Astrocyte (in vitro differentiated cells and primary cell): Measurements from ENCODE around the gene OR2D3. TPM values are rescaled to one million over a fixed set of nuclear protein-coding genes. Genes with fewer than 3 reads are reported as not detected.
"Not testable (repeated sequence)": the region's sequence is repeated elsewhere in the genome, so short reads cannot be mapped to it uniquely, and the experiment has no call there.

Experiments used
- DNase-seq: peaks from one replicate; pipeline ENCODE4 v3.0.0-alpha.2; 2010; ENCODE audit warnings: low read depth
- FAIRE-seq: peaks from 2 replicates; lab custom pipeline; 2011; peaks lifted over from hg19 to GRCh38; lab: Jason Lieb, UNC
- H2AFZ ChIP-seq: 2 replicates; pipeline ENCODE4 v1.6.0; 2012; ENCODE audit warnings: low read depth, low read length, inconsistent platforms
- H3K27ac ChIP-seq: 2 replicates; pipeline ENCODE4 v1.5.1; 2011; ENCODE audit warnings: low read depth, low read length, inconsistent platforms
- H3K27me3 ChIP-seq: 2 replicates; pipeline ENCODE4 v1.6.0; 2011; ENCODE audit warnings: low read length, inconsistent platforms; ENCODE audit not compliant: insufficient read depth
- H3K36me3 ChIP-seq: 2 replicates; pipeline ENCODE4 v1.5.1; 2011; ENCODE audit warnings: low read length, inconsistent platforms; ENCODE audit not compliant: insufficient read depth
- H3K4me1 ChIP-seq: 2 replicates; pipeline ENCODE4 v1.5.1; 2011; ENCODE audit warnings: low read length, inconsistent platforms; ENCODE audit not compliant: insufficient read depth
- H3K4me2 ChIP-seq: 2 replicates; pipeline ENCODE4 v1.6.0; 2012; ENCODE audit warnings: low read length, inconsistent platforms
- H3K4me3 ChIP-seq: 2 replicates; pipeline ENCODE4 v1.5.1; 2011; ENCODE audit warnings: low read depth, mild to moderate bottlenecking, low read length, inconsistent platforms; ENCODE audit not compliant: insufficient read depth
- H3K79me2 ChIP-seq: 2 replicates; pipeline ENCODE4 v1.6.0; 2012; ENCODE audit warnings: mild to moderate bottlenecking, low read length, inconsistent platforms; ENCODE audit not compliant: insufficient read depth
- H3K9ac ChIP-seq: 2 replicates; pipeline ENCODE4 v1.6.0; 2012; ENCODE audit warnings: mild to moderate bottlenecking, low read length, inconsistent platforms
- H3K9me3 ChIP-seq: 2 replicates; pipeline ENCODE4 v1.5.1; 2012; ENCODE audit warnings: low read depth, mild to moderate bottlenecking, low read length, inconsistent platforms; ENCODE audit not compliant: insufficient read depth
- H4K20me1 ChIP-seq: 2 replicates; pipeline ENCODE4 v1.6.0; 2012; ENCODE audit warnings: low read length, inconsistent platforms; ENCODE audit not compliant: insufficient read depth
- H3K27ac Mint-ChIP-seq: one replicate; pipeline ENCODE4 v1.8.0; 2021; ENCODE audit warnings: mild to moderate bottlenecking, mixed read lengths; ENCODE audit not compliant: unreplicated experiment
- H3K27me3 Mint-ChIP-seq: one replicate; pipeline ENCODE4 v1.8.0; 2021; ENCODE audit warnings: low read depth, mixed read lengths; ENCODE audit not compliant: unreplicated experiment
- H3K36me3 Mint-ChIP-seq: one replicate; pipeline ENCODE4 v1.8.0; 2021; ENCODE audit warnings: low read depth, mixed read lengths; ENCODE audit not compliant: unreplicated experiment
- H3K4me1 Mint-ChIP-seq: one replicate; pipeline ENCODE4 v1.8.0; 2021; ENCODE audit warnings: low read depth, mixed read lengths; ENCODE audit not compliant: unreplicated experiment
- H3K4me3 Mint-ChIP-seq: one replicate; pipeline ENCODE4 v1.8.0; 2021; ENCODE audit warnings: mild to moderate bottlenecking, moderate library complexity, mixed read lengths; ENCODE audit not compliant: unreplicated experiment
- H3K9me3 Mint-ChIP-seq: one replicate; pipeline ENCODE4 v1.8.0; 2021; ENCODE audit warnings: mild to moderate bottlenecking, mixed read lengths; ENCODE audit not compliant: unreplicated experiment
- EZH2 ChIP-seq: IDR thresholded peaks from 2 replicates; pipeline ENCODE4 v1.6.1; 2012; ENCODE audit warnings: mild to moderate bottlenecking, low read length, inconsistent platforms; ENCODE audit not compliant: insufficient read depth
- total RNA-seq: library from RNA; stranded (reverse); gene quantifications from 2 replicates; pipeline ENCODE4 v1.2.1, GENCODE V29; 2021
- TF ChIP-seq, protein P1 (sequence below): IDR thresholded peaks from 2 replicates; pipeline ENCODE4 v1.5.1; 2011; ENCODE audit warnings: low read depth, mild to moderate bottlenecking, inconsistent platforms, low read length, moderate library complexity; ENCODE audit not compliant: insufficient read depth

OR2D3 gene
- total RNA-seq, 1 donor from 2014 or later = not detected

DNA sequence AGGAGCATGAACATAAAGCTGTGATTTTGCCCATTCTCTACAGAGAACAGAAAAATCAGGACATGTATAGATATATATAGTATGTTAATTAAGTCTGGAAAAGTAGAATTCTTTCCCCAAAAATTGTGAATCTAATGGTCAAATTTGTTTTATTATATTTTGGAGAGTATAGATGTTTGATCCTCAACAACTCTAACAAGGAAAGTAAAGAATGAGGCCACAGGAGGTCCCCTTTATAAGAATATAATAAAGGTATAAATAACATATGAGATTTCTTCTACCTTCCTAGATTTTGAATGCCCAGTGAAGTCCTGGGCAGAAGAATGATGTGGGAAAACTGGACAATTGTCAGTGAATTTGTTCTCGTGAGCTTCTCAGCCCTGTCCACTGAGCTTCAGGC lies 44.5 kb upstream of the OR2D3 start, which contains the start of gene OR10A4:
OR10A4 (plus strand) TSS at position 301 of the 400 bp plus-strand sequence; CDS start at position 324, 23 bp downstream.
- FAIRE-seq = no peak

DNA sequence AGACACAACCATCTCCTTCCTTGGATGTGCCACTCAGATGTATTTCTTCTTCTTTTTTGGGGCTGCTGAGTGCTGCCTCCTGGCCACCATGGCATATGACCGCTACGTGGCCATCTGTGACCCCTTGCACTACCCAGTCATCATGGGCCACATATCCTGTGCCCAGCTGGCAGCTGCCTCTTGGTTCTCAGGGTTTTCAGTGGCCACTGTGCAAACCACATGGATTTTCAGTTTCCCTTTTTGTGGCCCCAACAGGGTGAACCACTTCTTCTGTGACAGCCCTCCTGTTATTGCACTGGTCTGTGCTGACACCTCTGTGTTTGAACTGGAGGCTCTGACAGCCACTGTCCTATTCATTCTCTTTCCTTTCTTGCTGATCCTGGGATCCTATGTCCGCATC lies 43.9 kb upstream of the OR2D3 start:
- H2AFZ ChIP-seq = no peak overlapping the region
- H3K36me3 ChIP-seq = no peaks in the 10 kb centered on the region
- no peak overlapping the region for H3K4me2 ChIP-seq
- Mint-ChIP-seq H3K9me3 (peaks cover 2% of the 10 kb centered on the region), H3K4me1 (no peaks in the 10 kb centered on the region), H3K27ac (no peak overlapping the region), H3K36me3 (no peaks in the 10 kb centered on the region), H3K4me3 (no peak overlapping the region), H3K27me3 (no peaks in the 10 kb centered on the region)
- H3K27me3 ChIP-seq = no peaks in the 10 kb centered on the region
- FAIRE-seq (no peak), DNase-seq (no peak)
- peaks cover 3% of the 10 kb centered on the region for H3K9me3 ChIP-seq
- no peak for TF ChIP-seq EZH2
- TF ChIP-seq, protein P1, sequence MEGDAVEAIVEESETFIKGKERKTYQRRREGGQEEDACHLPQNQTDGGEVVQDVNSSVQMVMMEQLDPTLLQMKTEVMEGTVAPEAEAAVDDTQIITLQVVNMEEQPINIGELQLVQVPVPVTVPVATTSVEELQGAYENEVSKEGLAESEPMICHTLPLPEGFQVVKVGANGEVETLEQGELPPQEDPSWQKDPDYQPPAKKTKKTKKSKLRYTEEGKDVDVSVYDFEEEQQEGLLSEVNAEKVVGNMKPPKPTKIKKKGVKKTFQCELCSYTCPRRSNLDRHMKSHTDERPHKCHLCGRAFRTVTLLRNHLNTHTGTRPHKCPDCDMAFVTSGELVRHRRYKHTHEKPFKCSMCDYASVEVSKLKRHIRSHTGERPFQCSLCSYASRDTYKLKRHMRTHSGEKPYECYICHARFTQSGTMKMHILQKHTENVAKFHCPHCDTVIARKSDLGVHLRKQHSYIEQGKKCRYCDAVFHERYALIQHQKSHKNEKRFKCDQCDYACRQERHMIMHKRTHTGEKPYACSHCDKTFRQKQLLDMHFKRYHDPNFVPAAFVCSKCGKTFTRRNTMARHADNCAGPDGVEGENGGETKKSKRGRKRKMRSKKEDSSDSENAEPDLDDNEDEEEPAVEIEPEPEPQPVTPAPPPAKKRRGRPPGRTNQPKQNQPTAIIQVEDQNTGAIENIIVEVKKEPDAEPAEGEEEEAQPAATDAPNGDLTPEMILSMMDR = no peak
- H3K4me3 ChIP-seq = no peak overlapping the region
- no peaks in the 10 kb centered on the region for H3K4me1 ChIP-seq
- H4K20me1 ChIP-seq = no peaks in the 10 kb centered on the region
- H3K27ac ChIP-seq = no peak overlapping the region
- H3K9ac ChIP-seq = no peak overlapping the region
- no peaks in the 10 kb centered on the region for H3K79me2 ChIP-seq

More for the DNA sequence above, 44.5 kb upstream of the OR2D3 start, which contains the start of gene OR10A4:
- no peaks in the 10 kb centered on the region for H3K4me1 Mint-ChIP-seq
- H3K9ac ChIP-seq = no peak within 1 kb of the TSS
- no peaks in the 10 kb centered on the region for H3K79me2 ChIP-seq
- DNase-seq = no peak
- peaks cover 3% of the 10 kb centered on the region for H3K9me3 ChIP-seq
- H3K4me2 ChIP-seq = no peak within 1 kb of the TSS
- H4K20me1 ChIP-seq = no peaks in the 10 kb centered on the region
- no peak within 1 kb of the TSS for H3K4me3 Mint-ChIP-seq
- no peaks in the 10 kb centered on the region for H3K27me3 Mint-ChIP-seq
- peaks cover 2% of the 10 kb centered on the region for H3K9me3 Mint-ChIP-seq
- H3K36me3 ChIP-seq = no peaks in the 10 kb centered on the region
- TF ChIP-seq EZH2 = no peak
- TF ChIP-seq, protein P1 = no peak
- no peak within 1 kb of the TSS for H3K4me3 ChIP-seq
- H3K36me3 Mint-ChIP-seq = no peaks in the 10 kb centered on the region
- no peak within 1 kb of the TSS for H3K27ac Mint-ChIP-seq
- H3K27me3 ChIP-seq = no peaks in the 10 kb centered on the region
- no peak within 1 kb of the TSS for H3K27ac ChIP-seq
- no peak within 1 kb of the TSS for H2AFZ ChIP-seq
- no peaks in the 10 kb centered on the region for H3K4me1 ChIP-seq

DNA sequence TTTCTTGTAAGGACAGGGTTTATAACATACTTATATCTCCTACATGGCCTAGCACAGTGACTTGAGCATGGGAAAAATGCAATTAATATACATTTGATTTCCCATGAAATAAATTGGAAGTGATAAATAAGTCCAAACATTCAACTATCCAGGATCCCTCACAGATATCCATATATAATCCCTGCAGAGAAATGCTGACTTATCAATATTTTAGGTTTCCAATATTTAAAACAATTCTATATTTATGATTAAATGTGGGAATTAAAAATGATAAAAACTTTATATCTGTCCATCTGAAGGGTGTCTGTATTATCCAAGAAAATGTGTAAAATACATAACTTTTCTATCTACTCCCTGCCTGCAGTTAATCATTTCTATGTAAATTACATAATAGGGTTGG lies 38.1 kb upstream of the OR2D3 start:
- Histone ChIP-seq H3K27me3 (no peaks in the 10 kb centered on the region), H3K79me2 (no peaks in the 10 kb centered on the region), H4K20me1 (no peaks in the 10 kb centered on the region), H3K27ac (no peak overlapping the region), H3K4me2 (no peak overlapping the region), H3K4me1 (no peaks in the 10 kb centered on the region), H3K36me3 (no peaks in the 10 kb centered on the region), H3K4me3 (no peak overlapping the region), H2AFZ (no peak overlapping the region), H3K9ac (no peak overlapping the region), H3K9me3 (no peaks in the 10 kb centered on the region)
- Mint-ChIP-seq H3K4me3 (no peak overlapping the region), H3K27ac (no peak overlapping the region), H3K9me3 (no peaks in the 10 kb centered on the region), H3K27me3 (no peaks in the 10 kb centered on the region), H3K36me3 (no peaks in the 10 kb centered on the region), H3K4me1 (no peaks in the 10 kb centered on the region)
- no peak for TF ChIP-seq EZH2
- TF ChIP-seq, protein P1 = no peak
- FAIRE-seq (no peak), DNase-seq (no peak)

- H3K27me3 ChIP-seq, H3K27me3 Mint-ChIP-seq, H3K9ac ChIP-seq, H3K4me2 ChIP-seq, H3K9me3 Mint-ChIP-seq, H4K20me1 ChIP-seq, H3K4me3 ChIP-seq, H3K36me3 ChIP-seq, H3K4me3 Mint-ChIP-seq, H3K4me1 ChIP-seq, H3K36me3 Mint-ChIP-seq, FAIRE-seq, H3K9me3 ChIP-seq, DNase-seq, H2AFZ ChIP-seq, H3K79me2 ChIP-seq, H3K27ac ChIP-seq, H3K4me1 Mint-ChIP-seq, H3K27ac Mint-ChIP-seq: not testable (repeated sequence)
Observed at GRCh38 chr11:6887711-6888110, 33.1 kb upstream of the OR2D3 start.
